T-helper 2 cell treated with Interferon-gamma antibody and Interleukin-4, amounts not matched to agents 5 μg/mL and 100 μg/mL, for 36 hours (primary cell): ENCODE results near the gene GRK5.

Experiments
- DNase-seq: peaks from one replicate; pipeline ENCODE4 v3.0.0; 2021; ENCODE audit warnings: low spot score
- H3K27ac Mint-ChIP-seq: one replicate; pipeline ENCODE4 v1.8.0; 2021; ENCODE audit warnings: mild to moderate bottlenecking, mixed read lengths
- H3K27me3 Mint-ChIP-seq: one replicate; pipeline ENCODE4 v1.8.0; 2021; ENCODE audit warnings: low read depth, mixed read lengths
- H3K36me3 Mint-ChIP-seq: one replicate; pipeline ENCODE4 v1.8.0; 2021; ENCODE audit warnings: low read depth, mixed read lengths
- H3K4me1 Mint-ChIP-seq: one replicate; pipeline ENCODE4 v1.8.0; 2021; ENCODE audit warnings: low read depth, mixed read lengths
- H3K4me3 Mint-ChIP-seq: one replicate; pipeline ENCODE4 v1.8.0; 2022; ENCODE audit warnings: mild to moderate bottlenecking, moderate library complexity, mixed read lengths
- H3K9me3 Mint-ChIP-seq: one replicate; pipeline ENCODE4 v1.8.0; 2021; ENCODE audit warnings: mixed read lengths

Gene GRK5

DNA sequence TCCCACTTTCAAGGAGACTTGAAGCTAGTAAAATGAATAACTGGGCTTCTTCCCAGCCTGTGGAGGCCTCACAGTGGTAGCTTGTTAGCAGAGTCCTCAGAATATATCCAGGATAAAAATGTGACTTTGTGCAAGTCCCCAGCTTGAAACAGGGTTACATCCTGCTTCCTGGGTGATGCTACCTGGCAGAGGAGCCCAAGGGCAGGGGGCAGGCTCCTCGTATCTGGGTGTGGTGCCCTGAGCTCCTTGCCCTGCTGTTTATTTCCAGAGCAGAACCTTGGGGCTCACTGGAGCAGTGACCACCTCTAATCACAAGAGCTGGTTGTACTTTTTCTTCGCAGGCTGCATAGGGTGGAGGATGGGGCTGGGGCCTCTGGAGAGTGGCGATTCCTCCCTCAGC lies 94.8 kb downstream of the GRK5 start:
- no peak for DNase-seq
- peaks cover 19% of the 10 kb centered on the region for H3K36me3 Mint-ChIP-seq
- no peaks in the 10 kb centered on the region for H3K27me3 Mint-ChIP-seq
- peak overlapping the region; percentile 94 for H3K27ac Mint-ChIP-seq
- H3K4me3 Mint-ChIP-seq: peak overlapping the region; percentile 84
- H3K4me1 Mint-ChIP-seq: peaks cover 78% of the 10 kb centered on the region
- peaks cover 9% of the 10 kb centered on the region for H3K9me3 Mint-ChIP-seq

DNA sequence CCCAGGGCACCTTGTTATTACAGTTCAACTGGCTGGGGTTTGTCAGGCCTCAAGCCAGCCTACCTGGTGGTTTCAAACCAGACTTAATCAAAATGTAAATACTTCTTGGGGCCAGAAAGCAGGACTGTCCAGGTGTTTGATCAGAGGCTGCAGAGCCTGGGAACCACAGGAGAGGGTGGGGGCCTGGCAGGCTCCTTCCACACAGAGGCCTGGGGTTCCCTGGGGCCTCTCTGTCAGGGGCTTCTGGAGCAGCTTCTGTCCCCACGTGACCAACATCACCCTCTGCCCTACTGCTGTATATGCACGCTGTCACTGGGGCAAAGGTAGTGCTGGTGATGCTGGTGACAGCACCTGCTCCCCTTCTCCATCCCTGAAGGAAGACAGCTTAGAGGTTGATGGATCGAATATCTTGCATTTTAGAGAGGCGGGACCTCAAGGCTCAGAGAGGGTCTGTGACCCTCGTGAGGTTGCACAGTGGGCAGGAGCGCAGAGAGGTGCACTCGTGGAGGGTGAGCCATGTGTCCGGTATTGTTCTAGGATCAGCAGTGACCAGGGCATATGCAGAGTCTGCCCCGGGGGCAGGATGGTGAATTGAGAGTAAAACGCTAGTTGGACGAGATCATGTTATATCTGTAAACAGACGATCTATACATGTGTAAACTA lies 95.4 kb downstream of the GRK5 start:
- Mint-ChIP-seq H3K27me3 (no peaks in the 10 kb centered on the region), H3K27ac (peak overlapping the region; percentile 94), H3K36me3 (peaks cover 13% of the 10 kb centered on the region), H3K9me3 (peaks cover 3% of the 10 kb centered on the region), H3K4me3 (peak overlapping the region; percentile 84), H3K4me1 (peaks cover 82% of the 10 kb centered on the region)
- no peak for DNase-seq

DNA sequence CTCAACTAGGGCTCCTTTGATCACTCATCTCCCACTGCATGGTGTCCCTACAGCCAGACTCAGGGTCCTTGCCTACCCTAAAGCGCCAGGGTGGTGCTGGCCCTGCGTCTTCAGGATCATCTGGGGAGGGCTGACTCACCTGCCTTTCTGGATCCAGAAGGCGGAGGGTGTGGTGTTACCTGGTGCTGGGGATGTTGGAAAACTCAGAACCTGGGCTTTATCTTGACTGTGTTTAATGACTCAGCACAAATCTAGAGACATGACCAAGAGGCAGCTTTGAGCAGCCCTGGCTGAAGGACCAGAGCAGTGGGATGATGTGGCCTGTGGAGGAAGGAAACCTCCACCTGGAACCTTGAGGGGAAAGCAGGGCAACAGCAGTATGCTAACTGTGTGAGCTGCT lies 96.5 kb downstream of the GRK5 start:
- Mint-ChIP-seq H3K36me3 (peaks cover 3% of the 10 kb centered on the region), H3K9me3 (no peaks in the 10 kb centered on the region), H3K4me1 (peaks cover 75% of the 10 kb centered on the region), H3K4me3 (no peak overlapping the region), H3K27me3 (no peaks in the 10 kb centered on the region), H3K27ac (peak overlapping the region; percentile 65)
- no peak for DNase-seq

DNA sequence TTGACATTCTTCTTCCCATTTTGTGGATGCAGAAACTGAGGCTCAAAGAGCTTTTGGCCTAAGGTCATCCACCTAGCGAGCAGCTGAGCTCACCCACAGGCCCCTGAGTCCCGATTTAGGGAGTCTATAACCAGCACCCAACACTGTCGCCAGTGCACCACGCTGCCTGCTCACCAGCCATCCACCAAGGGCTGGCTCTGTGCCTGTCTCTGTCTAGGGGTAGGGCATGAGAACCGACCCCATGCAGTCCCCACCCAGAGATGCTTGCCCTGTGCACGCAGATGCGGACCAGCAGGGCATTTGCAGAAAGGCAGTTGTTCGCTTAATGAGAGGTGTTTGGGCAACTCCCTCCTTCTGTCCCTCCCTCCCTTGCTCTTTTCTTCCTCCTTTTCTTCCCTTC lies 97.2 kb downstream of the GRK5 start:
- peaks cover 76% of the 10 kb centered on the region for H3K4me1 Mint-ChIP-seq
- no peaks in the 10 kb centered on the region for H3K9me3 Mint-ChIP-seq
- H3K27ac Mint-ChIP-seq: peak overlapping the region; percentile 99
- no peaks in the 10 kb centered on the region for H3K27me3 Mint-ChIP-seq
- H3K4me3 Mint-ChIP-seq: peak overlapping the region; percentile 83
- peaks cover 3% of the 10 kb centered on the region for H3K36me3 Mint-ChIP-seq
- DNase-seq: no peak

DNA sequence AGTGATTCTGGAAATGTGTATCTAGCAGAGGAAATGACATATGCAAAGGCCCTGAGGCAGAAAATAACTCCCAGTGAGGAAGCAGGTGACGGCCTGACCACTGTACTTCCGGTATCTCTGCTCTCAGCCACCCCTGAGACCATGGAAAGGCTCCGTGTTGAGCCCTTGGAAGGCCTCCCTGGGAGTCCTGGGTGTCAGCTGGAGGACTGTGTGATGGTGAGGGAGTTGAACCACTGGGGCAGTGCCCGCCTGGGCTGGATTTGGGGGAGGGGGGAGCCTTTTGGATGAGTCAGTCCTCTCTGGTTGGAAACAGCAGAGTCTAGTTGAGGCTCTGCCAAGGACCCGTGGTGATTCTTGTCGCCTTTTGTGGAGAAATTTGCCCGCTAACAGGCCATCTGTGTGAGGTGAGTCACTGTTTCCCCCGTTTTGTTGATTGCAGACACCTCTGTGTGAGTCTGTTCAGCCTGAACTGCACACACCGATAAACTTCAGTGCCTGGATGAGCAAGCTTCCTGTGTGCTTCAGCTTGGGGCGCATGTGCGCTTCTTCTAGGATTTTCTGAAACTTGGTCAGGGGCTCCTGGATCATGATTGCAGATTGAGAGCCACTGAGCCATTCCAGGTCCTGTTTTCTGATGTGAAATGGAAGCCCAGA lies 98.6 kb downstream of the GRK5 start:
- no peaks in the 10 kb centered on the region for H3K27me3 Mint-ChIP-seq
- peak overlapping the region; percentile 83 for H3K4me3 Mint-ChIP-seq
- peaks cover 63% of the 10 kb centered on the region for H3K4me1 Mint-ChIP-seq
- H3K27ac Mint-ChIP-seq: peak overlapping the region; percentile 99
- peaks cover 6% of the 10 kb centered on the region for H3K36me3 Mint-ChIP-seq
- DNase-seq: peak; percentile 94
- no peaks in the 10 kb centered on the region for H3K9me3 Mint-ChIP-seq

DNA sequence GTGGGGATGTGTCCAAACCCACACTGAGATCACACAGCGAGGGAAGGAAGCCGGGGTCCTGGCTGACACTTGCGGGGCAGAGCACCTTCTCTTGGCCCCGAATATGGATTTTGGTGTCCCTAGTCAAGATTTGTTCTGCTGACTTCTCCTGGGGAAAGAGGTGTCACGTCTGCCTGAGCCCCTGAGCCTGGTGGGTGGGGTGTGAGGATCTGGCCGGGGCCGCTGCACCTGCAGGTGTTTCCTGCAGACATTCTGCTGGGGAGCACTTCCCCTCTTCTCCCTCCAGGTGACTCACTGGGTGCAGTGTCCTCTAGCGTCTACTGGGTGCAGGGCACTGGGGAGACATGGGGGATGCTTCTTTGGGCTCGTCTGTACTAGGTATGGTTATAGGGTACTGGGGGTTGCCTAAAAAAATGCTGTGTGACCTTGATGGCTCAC lies 99.2 kb downstream of the GRK5 start:
- peak; percentile 67 for DNase-seq
- Mint-ChIP-seq H3K4me3 (peak overlapping the region; percentile 83), H3K36me3 (peaks cover 9% of the 10 kb centered on the region), H3K9me3 (no peaks in the 10 kb centered on the region), H3K27ac (peak overlapping the region; percentile 99), H3K27me3 (peaks cover 3% of the 10 kb centered on the region), H3K4me1 (peaks cover 58% of the 10 kb centered on the region)

DNA sequence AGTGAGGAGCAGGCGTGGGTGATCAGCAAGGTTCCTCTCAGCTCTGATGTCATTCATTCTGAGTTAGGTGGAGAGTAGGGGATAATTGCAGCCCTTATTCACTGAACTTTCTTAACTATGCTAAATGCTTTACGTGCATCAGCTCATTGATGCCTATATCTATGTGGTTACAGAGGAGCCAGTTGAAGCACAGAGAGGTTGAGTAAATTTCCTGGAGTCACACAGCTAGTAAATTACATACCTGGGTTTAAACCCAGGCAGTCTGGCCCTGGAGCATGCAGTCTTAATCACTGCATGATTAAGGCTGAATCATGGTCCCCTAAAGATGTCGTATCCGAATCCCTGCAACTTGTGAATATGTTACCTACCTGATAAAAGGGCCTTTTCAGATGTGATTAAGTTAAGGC lies 99.6 kb downstream of the GRK5 start:
- peaks cover 54% of the 10 kb centered on the region for H3K4me1 Mint-ChIP-seq

DNA sequence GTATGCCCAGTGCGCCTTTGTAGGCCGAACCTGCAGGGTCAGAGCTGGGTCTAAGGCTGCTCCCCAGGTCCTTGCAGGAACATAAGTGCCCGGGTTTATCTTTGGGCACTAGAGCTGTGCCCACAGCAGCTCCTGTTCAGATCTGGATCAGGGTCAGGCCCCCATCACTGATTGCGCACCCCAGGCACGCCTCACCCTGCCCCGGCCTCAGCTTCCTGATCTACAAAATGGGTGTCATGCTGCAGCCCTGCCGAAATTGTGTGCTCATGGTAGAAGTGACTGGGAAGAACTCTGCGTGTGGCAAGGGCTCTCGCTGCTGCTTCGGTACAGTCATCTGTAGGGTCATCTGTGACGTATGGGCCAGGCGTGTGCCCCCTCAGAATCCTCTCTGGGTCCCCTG lies 100.7 kb downstream of the GRK5 start:
- peaks cover 52% of the 10 kb centered on the region for H3K4me1 Mint-ChIP-seq
- H3K27ac Mint-ChIP-seq: no peak overlapping the region

More for the DNA sequence above, 99.6 kb downstream of the GRK5 start:
- Mint-ChIP-seq H3K27ac (peak overlapping the region; percentile 99), H3K9me3 (no peaks in the 10 kb centered on the region), H3K27me3 (peaks cover 3% of the 10 kb centered on the region), H3K36me3 (peaks cover 9% of the 10 kb centered on the region), H3K4me3 (peak overlapping the region; percentile 83)
- no peak for DNase-seq

DNA sequence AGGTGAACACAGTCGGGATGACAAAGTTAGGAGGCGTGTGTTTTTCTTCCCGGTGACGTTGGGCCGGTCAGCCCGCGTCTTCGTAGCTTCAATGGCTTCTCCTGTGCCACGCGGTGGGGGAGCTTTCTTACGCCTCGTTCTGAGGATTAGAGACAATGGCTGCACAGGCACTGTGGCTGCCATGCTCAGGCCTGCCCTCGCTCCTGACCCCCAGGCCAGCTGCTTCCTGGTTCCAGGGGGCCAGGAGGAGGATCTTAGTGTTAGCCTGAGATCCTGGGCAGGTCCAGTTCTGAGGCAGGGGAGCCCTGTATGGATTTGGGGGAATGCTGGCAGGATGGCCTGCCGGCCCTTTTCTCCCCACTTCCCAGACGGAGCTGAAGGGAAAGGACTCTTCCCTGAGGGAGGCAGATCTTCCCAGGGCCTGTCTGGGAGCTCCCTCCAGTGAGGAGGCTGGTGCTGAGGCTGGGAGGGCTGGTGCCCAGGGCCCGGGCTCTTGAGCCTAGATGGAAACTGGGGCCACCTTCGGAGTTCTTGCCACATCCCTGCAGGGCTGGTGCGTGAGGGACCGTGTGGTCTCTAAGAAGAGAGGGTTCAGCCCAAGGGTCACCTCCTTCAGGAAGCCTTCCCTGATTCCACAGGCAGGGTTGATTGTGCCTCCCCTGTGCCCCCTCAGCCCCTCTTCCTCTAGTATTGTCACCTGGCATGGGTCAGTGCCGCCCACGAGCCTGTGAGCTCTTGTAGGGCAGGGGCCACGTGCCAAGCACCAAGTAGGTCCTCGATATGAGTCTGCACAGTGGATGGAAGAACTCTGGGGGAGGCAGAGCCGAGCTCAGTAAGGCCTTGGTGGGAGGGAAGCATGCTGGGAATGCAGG lies 101.4 kb downstream of the GRK5 start:
- DNase-seq: no peak
- Mint-ChIP-seq H3K4me3 (no peak overlapping the region), H3K9me3 (no peaks in the 10 kb centered on the region), H3K27me3 (peaks cover 3% of the 10 kb centered on the region), H3K36me3 (peaks cover 17% of the 10 kb centered on the region), H3K4me1 (peaks cover 53% of the 10 kb centered on the region), H3K27ac (no peak overlapping the region)

More for the DNA sequence above, 100.7 kb downstream of the GRK5 start:
- H3K9me3 Mint-ChIP-seq: no peaks in the 10 kb centered on the region
- peaks cover 15% of the 10 kb centered on the region for H3K36me3 Mint-ChIP-seq
- H3K4me3 Mint-ChIP-seq: no peak overlapping the region
- DNase-seq: no peak
- H3K27me3 Mint-ChIP-seq: peaks cover 3% of the 10 kb centered on the region

DNA sequence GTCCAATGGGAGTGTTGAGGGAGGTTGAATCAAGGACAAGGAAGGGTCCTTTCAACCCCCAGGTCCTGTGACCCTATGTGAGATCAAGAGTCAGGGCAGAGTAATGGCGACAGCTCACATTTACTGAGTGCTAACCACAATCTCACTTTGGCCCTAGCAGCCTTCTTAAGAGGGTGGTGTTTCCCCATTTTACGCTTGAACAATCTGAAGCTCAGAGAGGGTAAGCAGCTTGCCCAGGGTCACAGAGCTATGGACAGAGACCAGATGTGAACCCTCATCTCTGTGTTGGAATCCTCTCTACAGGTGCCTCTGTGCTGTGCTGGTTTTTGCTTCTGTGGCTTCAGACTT lies 102.0 kb downstream of the GRK5 start:
- H3K4me1 Mint-ChIP-seq: peaks cover 56% of the 10 kb centered on the region
- H3K4me3 Mint-ChIP-seq: no peak overlapping the region
- no peaks in the 10 kb centered on the region for H3K9me3 Mint-ChIP-seq
- no peak for DNase-seq
- peaks cover 17% of the 10 kb centered on the region for H3K36me3 Mint-ChIP-seq
- peaks cover 3% of the 10 kb centered on the region for H3K27me3 Mint-ChIP-seq
- no peak overlapping the region for H3K27ac Mint-ChIP-seq

DNA sequence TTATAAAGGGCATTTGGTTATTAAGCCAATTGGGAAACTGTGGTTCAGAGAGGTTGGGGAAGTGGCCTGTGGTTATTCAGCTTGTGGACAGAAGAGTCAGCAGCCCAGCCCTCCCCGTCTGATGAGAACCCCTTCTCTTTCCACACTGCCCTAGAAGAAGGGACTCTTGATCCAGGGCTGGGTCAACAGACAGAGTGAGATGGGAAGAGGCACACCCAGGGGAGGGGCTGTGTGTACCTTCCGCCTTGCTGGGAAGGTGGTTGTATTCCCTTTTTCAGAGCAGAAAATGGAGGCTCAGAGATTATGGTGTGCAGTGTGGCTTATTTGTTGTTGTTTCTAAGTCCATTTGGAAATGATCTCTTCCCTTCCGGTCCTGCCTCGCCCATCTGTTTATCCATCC lies 103.4 kb downstream of the GRK5 start:
- DNase-seq: no peak
- H3K4me3 Mint-ChIP-seq: no peak overlapping the region
- H3K27me3 Mint-ChIP-seq: peaks cover 3% of the 10 kb centered on the region
- no peak overlapping the region for H3K27ac Mint-ChIP-seq
- H3K36me3 Mint-ChIP-seq: peaks cover 14% of the 10 kb centered on the region
- H3K9me3 Mint-ChIP-seq: no peaks in the 10 kb centered on the region
- peaks cover 56% of the 10 kb centered on the region for H3K4me1 Mint-ChIP-seq

DNA sequence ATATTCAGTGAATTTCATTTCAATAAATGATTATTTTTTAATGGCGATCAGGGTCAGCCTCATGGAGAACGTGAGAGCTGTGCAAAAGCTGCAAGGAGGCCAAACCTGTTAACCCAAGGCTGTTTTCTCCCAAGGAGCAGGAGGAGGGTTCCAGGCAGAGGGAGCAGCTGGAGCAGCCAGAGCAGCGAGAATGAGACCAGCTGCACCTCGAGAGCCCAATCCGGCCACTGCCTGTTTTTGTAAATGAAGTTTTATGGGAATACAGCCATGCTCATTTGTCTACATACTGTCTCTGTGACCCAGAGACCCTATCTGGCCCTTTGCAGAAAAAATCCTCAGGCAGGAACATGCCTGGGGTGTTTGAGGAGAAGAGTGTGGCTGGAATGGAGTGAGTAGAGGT lies 104.9 kb downstream of the GRK5 start:
- Mint-ChIP-seq H3K36me3 (peaks cover 14% of the 10 kb centered on the region), H3K27me3 (peaks cover 3% of the 10 kb centered on the region), H3K4me3 (no peak overlapping the region), H3K4me1 (peaks cover 45% of the 10 kb centered on the region), H3K9me3 (no peaks in the 10 kb centered on the region), H3K27ac (no peak overlapping the region)
- DNase-seq: no peak

DNA sequence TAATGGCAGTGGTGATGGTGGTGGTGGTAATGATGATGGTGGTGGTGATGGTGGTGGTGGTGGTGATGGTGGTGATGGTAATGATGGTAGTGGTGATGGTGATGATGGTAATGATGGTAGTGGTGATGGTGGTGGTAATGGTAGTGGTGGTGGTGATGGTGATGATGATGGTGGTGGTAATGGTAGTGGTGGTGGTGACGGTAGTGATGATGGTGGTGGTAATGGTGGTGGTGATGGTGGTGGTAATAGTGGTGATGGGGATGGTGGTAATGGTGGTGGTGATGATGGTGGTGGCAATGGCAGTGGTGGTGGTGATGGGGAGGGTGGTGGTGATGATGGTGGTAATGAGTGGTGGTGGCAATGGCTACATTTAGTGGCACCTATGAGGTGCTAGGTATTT lies 105.7 kb downstream of the GRK5 start:
- Mint-ChIP-seq H3K36me3 (peaks cover 14% of the 10 kb centered on the region), H3K4me1 (peaks cover 45% of the 10 kb centered on the region), H3K27me3 (peaks cover 3% of the 10 kb centered on the region), H3K27ac (peak overlapping the region; percentile 76), H3K4me3 (peak overlapping the region; percentile 35), H3K9me3 (no peaks in the 10 kb centered on the region)
- no peak for DNase-seq

DNA sequence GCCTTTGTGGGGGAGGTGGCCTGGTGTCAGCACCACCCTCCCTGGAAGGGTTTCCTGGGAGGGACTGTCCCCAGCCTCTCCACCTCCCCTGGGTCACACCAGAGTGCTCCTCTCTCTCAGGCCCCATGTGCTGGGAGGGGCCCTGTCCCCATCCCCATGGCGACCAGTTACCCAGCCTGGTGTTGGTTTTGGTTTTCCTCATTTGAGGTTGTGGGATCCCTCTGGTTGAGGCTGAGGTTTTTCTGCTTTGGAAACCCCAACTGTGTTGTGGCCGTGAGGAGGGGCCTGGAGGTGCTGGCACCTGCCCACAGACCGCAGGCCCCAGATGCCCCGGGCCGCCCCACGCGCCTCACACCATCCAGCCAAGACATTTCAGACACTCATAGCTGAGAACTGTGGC lies 106.3 kb downstream of the GRK5 start:
- Mint-ChIP-seq H3K36me3 (peaks cover 14% of the 10 kb centered on the region), H3K9me3 (no peaks in the 10 kb centered on the region), H3K4me3 (no peak overlapping the region), H3K4me1 (peaks cover 45% of the 10 kb centered on the region), H3K27me3 (peaks cover 3% of the 10 kb centered on the region), H3K27ac (peak overlapping the region; percentile 7)
- DNase-seq: peak; percentile 78
